HG03571 (cell line): ENCODE data around the gene FGF14.

Source experiments
- ATAC-seq: cut with Tn5 transposase; IDR thresholded peaks from one replicate; pipeline ENCODE4 v1.9.1; 2021; ENCODE audit not compliant: unreplicated experiment

The FGF14 gene

GRCh38 chr13:102260256-102260655 lies 141.6 kb downstream of the FGF14 start:
- no peak for ATAC-seq

- ATAC-seq: no peak
Measured at GRCh38 chr13:102255409-102255808, 146.4 kb downstream of the FGF14 start.

DNA sequence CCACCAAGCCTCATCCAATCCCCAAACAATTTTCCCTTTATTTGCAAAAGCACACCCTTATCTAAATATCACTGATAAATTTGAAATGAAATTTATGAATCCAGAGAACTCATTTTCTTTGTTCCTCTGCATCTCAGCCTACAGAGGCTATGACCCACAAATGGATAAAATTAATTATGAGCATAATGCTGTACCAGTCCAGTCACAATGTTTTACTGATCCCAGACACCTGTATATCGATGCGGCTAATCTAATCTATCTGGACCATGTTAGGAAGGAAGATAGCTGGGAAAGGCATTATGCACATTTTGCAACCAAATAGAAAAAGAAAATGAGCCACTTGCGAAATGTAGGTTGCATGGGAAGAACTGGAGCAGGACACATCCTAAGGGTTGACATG lies 150.0 kb downstream of the FGF14 start:
- ATAC-seq: no peak

GRCh38 chr13:102250448-102250847 lies 151.4 kb downstream of the FGF14 start:
- ATAC-seq: no peak

DNA sequence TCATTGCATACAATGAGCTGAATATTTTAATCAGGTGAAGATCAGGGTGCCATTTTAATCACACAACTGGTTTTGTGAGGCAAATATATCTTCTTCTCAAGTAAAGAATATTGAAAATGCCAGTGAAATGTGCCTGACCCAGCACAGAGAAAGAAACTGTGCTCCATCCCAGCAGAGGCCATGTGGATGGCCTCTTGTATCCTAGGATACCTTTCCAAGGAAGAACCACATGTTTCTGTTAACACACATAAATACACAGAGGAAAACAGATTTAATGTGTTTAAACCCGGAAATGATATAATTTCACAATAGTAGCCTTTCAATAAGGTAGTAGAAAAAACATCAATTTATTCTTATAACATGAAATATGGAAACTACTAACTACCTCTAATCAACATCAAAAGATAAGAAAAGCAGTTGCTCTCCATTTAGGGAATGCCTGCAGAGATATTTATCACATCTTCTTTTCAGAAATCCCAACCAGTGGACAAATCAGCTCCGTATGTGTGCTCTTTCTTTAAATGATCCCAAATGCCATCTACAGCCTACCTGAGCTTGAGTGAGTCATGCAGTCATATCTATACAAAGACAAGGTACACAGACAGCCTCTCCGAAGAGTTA lies 157.1 kb downstream of the FGF14 start:
- ATAC-seq: no peak

- ATAC-seq: no peak
Measured at GRCh38 chr13:102240110-102240509, 161.7 kb downstream of the FGF14 start.

DNA sequence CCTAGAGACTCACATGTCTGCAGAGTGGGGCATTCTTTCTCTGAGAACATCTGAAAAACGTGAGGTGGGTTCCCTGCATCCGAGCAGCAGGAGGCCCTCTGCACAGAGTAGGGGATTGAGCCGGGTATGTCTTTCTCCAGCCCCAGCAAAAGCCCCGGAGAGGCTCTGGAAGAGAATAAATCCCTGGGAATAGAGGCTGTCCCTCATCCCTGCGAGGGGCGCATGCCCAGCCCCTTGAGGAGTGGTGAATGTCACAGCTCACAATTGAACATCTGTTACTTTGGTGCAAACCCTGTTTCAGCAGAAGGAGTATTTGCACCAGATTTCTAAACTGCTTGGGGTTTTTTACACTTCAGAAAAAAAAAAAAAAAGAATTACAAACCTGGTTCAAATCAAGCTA lies 164.6 kb downstream of the FGF14 start:
- no peak for ATAC-seq

- no peak for ATAC-seq
Measured at GRCh38 chr13:102236830-102237229, 165.0 kb downstream of the FGF14 start.

DNA sequence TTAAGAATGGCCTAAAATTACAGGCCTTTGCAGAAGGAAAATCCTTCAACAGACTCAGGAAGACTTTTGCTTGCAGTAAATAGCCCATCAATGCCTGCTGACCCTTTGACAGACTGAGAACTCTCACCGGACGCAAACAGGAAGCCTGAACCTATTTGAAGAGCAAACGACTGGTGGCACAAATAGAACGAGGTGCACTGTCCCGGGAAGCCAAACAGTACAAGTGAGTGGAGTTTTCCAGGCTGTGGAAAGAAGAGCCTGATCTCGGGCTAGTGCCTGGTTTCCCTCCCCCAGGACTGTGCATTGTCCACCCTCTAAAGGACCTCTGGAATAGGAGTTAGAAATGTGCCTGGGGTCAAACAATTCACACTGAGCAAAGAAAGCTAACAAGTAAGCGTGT lies 165.5 kb downstream of the FGF14 start:
- ATAC-seq: no peak

DNA sequence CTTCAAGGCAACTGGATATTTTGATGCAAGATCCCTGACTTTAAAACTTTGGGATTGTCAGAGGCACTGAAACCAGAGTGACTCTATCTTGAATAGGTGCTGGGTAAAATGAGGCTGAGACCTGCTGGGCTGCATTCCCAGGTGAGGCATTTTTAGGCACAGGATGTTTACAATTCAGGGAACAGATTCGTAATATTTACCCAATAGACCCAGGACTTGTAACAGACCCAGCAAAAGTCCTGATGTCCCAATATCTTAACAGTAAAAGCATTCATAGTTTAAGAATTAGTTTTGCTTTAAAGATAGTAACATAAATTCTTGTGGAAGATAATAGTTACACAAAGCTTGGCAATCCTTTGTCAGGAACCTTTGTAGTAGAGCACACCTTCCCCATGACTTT lies 166.2 kb downstream of the FGF14 start:
- no peak for ATAC-seq

DNA sequence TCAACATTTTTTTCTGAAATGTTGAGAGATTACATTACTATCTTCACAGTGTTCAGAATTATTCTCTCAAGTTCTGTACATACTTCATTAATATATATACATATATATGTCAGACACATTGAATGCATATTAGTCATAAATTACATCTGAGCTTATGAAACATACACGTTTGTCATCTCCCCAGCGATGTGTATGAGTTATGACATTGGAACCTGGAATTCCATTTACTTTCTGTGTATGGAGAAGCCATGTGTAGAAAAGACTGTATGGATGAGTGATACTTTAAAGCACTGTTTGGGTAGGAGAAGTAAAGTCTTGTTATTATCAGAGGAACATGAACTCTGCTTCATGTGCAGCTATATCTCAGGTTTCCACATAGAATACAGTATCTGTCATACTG lies 167.2 kb downstream of the FGF14 start:
- no peak for ATAC-seq

- ATAC-seq: no peak
Measured at GRCh38 chr13:102233566-102234208, 168.2 kb downstream of the FGF14 start.

- ATAC-seq: no peak
Measured at GRCh38 chr13:102231479-102231878, 170.4 kb downstream of the FGF14 start.

- ATAC-seq: no peak
Measured at GRCh38 chr13:102227741-102228140, 174.1 kb downstream of the FGF14 start.

DNA sequence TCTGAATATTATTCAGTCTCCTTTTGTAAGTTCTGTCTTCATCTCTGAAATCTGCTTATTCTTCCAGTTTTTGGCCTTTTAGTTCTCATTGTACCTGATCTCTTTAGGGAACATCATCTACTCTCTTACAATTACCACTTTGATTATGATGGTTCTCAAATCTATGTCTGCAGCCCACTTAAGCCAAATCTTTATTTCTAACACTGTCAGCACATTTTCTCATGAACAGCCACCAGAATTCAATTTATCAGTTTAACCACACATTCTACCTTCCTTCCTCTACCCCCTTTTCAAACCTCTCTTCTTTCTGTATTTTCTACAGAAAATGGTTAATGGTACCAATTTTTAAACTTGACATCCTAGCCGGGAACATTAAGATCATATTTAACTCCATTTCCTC lies 175.3 kb downstream of the FGF14 start:
- no peak for ATAC-seq

- no peak for ATAC-seq
Measured at GRCh38 chr13:102225892-102226291, 176.0 kb downstream of the FGF14 start.

GRCh38 chr13:102220681-102221228 lies 181.1 kb downstream of the FGF14 start:
- no peak for ATAC-seq

GRCh38 chr13:102214956-102215355 lies 186.9 kb downstream of the FGF14 start:
- no peak for ATAC-seq

DNA sequence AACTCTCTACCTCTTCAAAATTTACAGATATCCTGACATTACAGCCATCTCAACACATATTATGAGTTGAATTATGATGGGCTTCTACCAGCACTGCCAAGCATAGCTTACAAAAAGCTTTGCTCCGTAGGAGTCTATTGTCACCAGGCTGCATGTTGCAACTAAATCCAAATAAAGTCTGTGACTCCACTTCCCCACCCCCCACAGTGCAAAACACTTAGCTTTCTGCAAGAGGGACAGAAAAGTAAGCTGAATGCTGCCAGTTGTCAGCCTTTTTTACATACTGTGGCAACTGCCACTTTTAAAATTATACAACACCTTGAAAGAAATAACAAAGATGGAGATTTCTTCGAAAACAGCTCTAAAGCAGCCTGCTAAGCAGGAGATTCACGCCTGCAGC lies 189.1 kb downstream of the FGF14 start:
- ATAC-seq: no peak

GRCh38 chr13:102208347-102208746 lies 193.5 kb downstream of the FGF14 start:
- ATAC-seq: no peak

- no peak for ATAC-seq
Measured at GRCh38 chr13:102207680-102208342, 194.0 kb downstream of the FGF14 start.

DNA sequence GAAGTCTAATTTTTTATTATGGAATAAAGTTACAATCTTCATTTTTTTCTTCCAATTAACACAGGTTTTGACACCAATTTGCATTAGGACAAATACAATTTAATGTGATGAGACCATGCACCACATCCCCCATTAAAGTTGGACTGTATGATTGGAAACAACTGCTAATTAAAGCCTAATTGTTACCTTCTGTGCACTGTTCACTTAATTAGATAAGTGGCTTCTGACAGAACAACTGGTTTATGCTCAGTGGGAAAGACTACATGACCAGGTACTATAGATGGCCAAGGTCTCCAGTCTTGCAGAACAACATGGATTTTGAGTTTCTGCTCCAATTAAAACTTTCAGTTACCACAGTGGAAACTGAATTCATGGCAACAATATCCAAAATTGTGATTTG lies 198.1 kb downstream of the FGF14 start:
- no peak for ATAC-seq
